Sigmoid colon (tissue), 7 donors: ENCODE measurements around the gene SNX32. TPM values are rescaled to one million over a fixed set of nuclear protein-coding genes. Genes with fewer than 3 reads are reported as not detected.

Experiments
- DNase-seq: peaks from one replicate; pipeline ENCODE4 v3.0.0-alpha.2; 2019
- H3K27ac ChIP-seq, 4 donors: fragments of 200-600 bp; sonication (generic); one replicate each; pipeline ENCODE4 v1.5.1; 2016 to 2019; ENCODE audit warnings: mild to moderate bottlenecking in 1 of 4
- H3K27me3 ChIP-seq, 3 donors: fragments of 200-600 bp; sonication (generic); one replicate each; pipeline ENCODE4 v1.5.1; 2019; ENCODE audit warnings: mild to moderate bottlenecking in 1 of 3
- H3K36me3 ChIP-seq, 4 donors: fragments of 200-600 bp; sonication (generic); one replicate each; pipeline ENCODE4 v1.5.1; 2016 to 2019
- H3K4me1 ChIP-seq, 4 donors: fragments of 200-600 bp; sonication (generic); one replicate each; pipeline ENCODE4 v1.5.1; 2017 to 2019
- H3K4me3 ChIP-seq, 4 donors: fragments of 200-600 bp; sonication (generic); one replicate each; pipeline ENCODE4 v1.5.1; 2017 to 2019; ENCODE audit warnings: mild to moderate bottlenecking in 2 of 4, moderate library complexity in 1 of 4
- H3K9me3 ChIP-seq, 4 donors: fragments of 200-600 bp in 3 of 4; sonication (generic) in 3 of 4; one replicate each; pipeline versions ENCODE4 v1.5.1 to v1.6.1; 2013 to 2019
- CTCF ChIP-seq, 4 experiments: fragments of 450-650 bp in 3 of 4; fragments of 200-600 bp in 1 of 4; IDR thresholded peaks; one replicate each; pipeline ENCODE4 v1.5.1; 2016 to 2019; ENCODE audit warnings: antibody characterized with exemption in 4 of 4, mild to moderate bottlenecking in 3 of 4, moderate library complexity in 2 of 4
- EP300 ChIP-seq, 4 donors: sonication (generic); formaldehyde crosslinking; IDR thresholded peaks; one replicate each; pipeline ENCODE4 v1.6.1; 2017; ENCODE audit warnings: antibody characterized with exemption in 4 of 4
- POLR2A ChIP-seq, 2 donors: fragments of 450-650 bp; IDR thresholded peaks; one replicate each; pipeline ENCODE4 v1.6.1; 2016; ENCODE audit warnings: antibody characterized with exemption in 2 of 2, mild to moderate bottlenecking in 2 of 2, moderate library complexity in 2 of 2
- POLR2AphosphoS5 ChIP-seq, 4 donors: sonication (generic); formaldehyde crosslinking; IDR thresholded peaks; one replicate each; pipeline ENCODE4 v1.6.1; 2017; ENCODE audit warnings: antibody characterized with exemption in 4 of 4
- WGBS, 2 donors: extraction: QIAGEN DNeasy Blood & Tissue Kit; methylation state at CpG; one replicate each; pipeline ENCODE4 v1.1.7; 2013; 5-methylcytosine and 5-hydroxymethylcytosine counted together
- intact Hi-C: fragments of 100-400 bp; cut with DNase I; formaldehyde crosslinking; loops from one replicate; pipeline ENCODE4 v1.15.1; 2023
- polyA plus RNA-seq, 3 donors: library from polyadenylated mRNA; stranded (reverse); fragments of 200-250 nt; gene quantifications; one replicate each; pipeline ENCODE4 v1.2.3, GENCODE V29; 2013
- total RNA-seq, 4 donors: library from RNA; depleted of rRNA; stranded (reverse); fragments of >200 nt; gene quantifications; one replicate each; pipeline ENCODE4 v1.1.0, GENCODE V29; 2016
- donor health status: healthy with polysubstance abuse.
- donor health status: Bipolar disorder and iron deficiency.
- donor health status: healthy.

Gene SNX32
- total and polyA plus RNA-seq, 7 donors = 0.27 to 1.5 (median 0.70) TPM; not detected in 1

GRCh38 chr11:65787649-65788622 is 45.8 kb upstream of the SNX32 start:
- H3K4me1 ChIP-seq = peaks cover 0 to 25% (median 24%) of the 10 kb centered on the region in 4 donors
- peak overlapping the region in 2 of 4 donors; percentile 23 to 29 for H3K4me3 ChIP-seq
- intact Hi-C loops = no loop called here
- H3K9me3 ChIP-seq = no peaks in the 10 kb centered on the region
- peaks cover 30 to 63% (median 37%) of the 10 kb centered on the region in 3 donors for H3K27me3 ChIP-seq
- no peaks in the 10 kb centered on the region for H3K36me3 ChIP-seq
- 1 to 3% methylated on average over 64 of the region's 64 CpGs for WGBS, 2 donors
- TF ChIP-seq EP300 (IDR thresholded peaks at IDR 0.05) = no peak
- peak in 1 of 2 donors; percentile 32 for TF ChIP-seq POLR2A (IDR thresholded peaks at IDR 0.05)
- peak overlapping the region in 1 of 4 donors; percentile 38 for H3K27ac ChIP-seq
- DNase-seq = no peak

- intact Hi-C loops = no loop called here
- H3K4me3 ChIP-seq = no peak overlapping the region
- H3K27ac ChIP-seq = no peak overlapping the region
- peaks cover 30 to 63% (median 37%) of the 10 kb centered on the region in 3 donors for H3K27me3 ChIP-seq
- peaks cover 0 to 25% (median 24%) of the 10 kb centered on the region in 4 donors for H3K4me1 ChIP-seq
- H3K9me3 ChIP-seq = no peaks in the 10 kb centered on the region
- 28 to 70% methylated on average over 6 of the region's 6 CpGs for WGBS, 2 donors
- TF ChIP-seq EP300 (IDR thresholded peaks at IDR 0.05) (no peak), POLR2A (IDR thresholded peaks at IDR 0.05) (no peak), CTCF (IDR thresholded peaks at IDR 0.05) (no peak), POLR2AphosphoS5 (IDR thresholded peaks at IDR 0.05) (no peak)
- H3K36me3 ChIP-seq = no peaks in the 10 kb centered on the region
- DNase-seq = no peak
Observed at GRCh38 chr11:65788821-65789220, 44.9 kb upstream of the SNX32 start.

- H3K4me3 ChIP-seq = no peak overlapping the region
- TF ChIP-seq POLR2A (IDR thresholded peaks at IDR 0.05) = no peak
- no peak for TF ChIP-seq EP300 (IDR thresholded peaks at IDR 0.05)
- TF ChIP-seq CTCF (IDR thresholded peaks at IDR 0.05) = no peak
- no peak for TF ChIP-seq POLR2AphosphoS5 (IDR thresholded peaks at IDR 0.05)
- no peak for DNase-seq
- H3K9me3 ChIP-seq = no peaks in the 10 kb centered on the region
- 26 to 64% methylated on average over 14 of the region's 14 CpGs for whole genome bisulfite sequencing, 2 donors
- intact Hi-C loops = no loop called here
- no peaks in the 10 kb centered on the region for H3K36me3 ChIP-seq
- peaks cover 0 to 25% (median 24%) of the 10 kb centered on the region in 4 donors for H3K4me1 ChIP-seq
- peaks cover 30 to 61% (median 37%) of the 10 kb centered on the region in 3 donors for H3K27me3 ChIP-seq
- no peak overlapping the region for H3K27ac ChIP-seq
Observed at GRCh38 chr11:65789230-65790103, 44.3 kb upstream of the SNX32 start.

GRCh38 chr11:65790104-65790901 is 43.5 kb upstream of the SNX32 start:
- DNase-seq = no peak
- intact Hi-C loops = no loop called here
- TF ChIP-seq POLR2A (IDR thresholded peaks at IDR 0.05) (no peak), CTCF (IDR thresholded peaks at IDR 0.05) (no peak), POLR2AphosphoS5 (IDR thresholded peaks at IDR 0.05) (no peak), EP300 (IDR thresholded peaks at IDR 0.05) (no peak)
- no peaks in the 10 kb centered on the region for H3K9me3 ChIP-seq
- peaks cover 30 to 53% (median 35%) of the 10 kb centered on the region in 3 donors for H3K27me3 ChIP-seq
- H3K27ac ChIP-seq = no peak overlapping the region
- peaks cover 0 to 25% (median 24%) of the 10 kb centered on the region in 4 donors for H3K4me1 ChIP-seq
- H3K4me3 ChIP-seq = no peak overlapping the region
- H3K36me3 ChIP-seq = no peaks in the 10 kb centered on the region
- 25 to 74% methylated on average over 13 of the region's 13 CpGs for WGBS, 2 donors
